PFSK-1 (cell line): ENCODE data around the gene MAP2.

Source experiments
- FOXP2 ChIP-seq: optimal IDR thresholded peaks from 2 replicates; pipeline ENCODE3; 2011; ENCODE audit warnings: borderline replicate concordance, control low read depth, inconsistent platforms; ENCODE audit not compliant: insufficient read depth; ENCODE audit errors: extremely low read length, extremely low read depth
- POLR2AphosphoS5 ChIP-seq: IDR thresholded peaks from 2 replicates; pipeline ENCODE4 v1.6.1; 2012; ENCODE audit warnings: low read depth, mild to moderate bottlenecking, control low read depth, low read length, moderate library complexity
- SIN3A ChIP-seq: IDR thresholded peaks from 2 replicates; pipeline ENCODE4 v1.6.1; 2012; ENCODE audit warnings: mild to moderate bottlenecking, low read length, moderate library complexity, borderline replicate concordance; ENCODE audit not compliant: insufficient read depth
- TAF1 ChIP-seq: IDR thresholded peaks from 2 replicates; pipeline ENCODE4 v1.6.1; 2012; ENCODE audit warnings: low read length, control low read depth, borderline replicate concordance; ENCODE audit not compliant: insufficient read depth
- TF ChIP-seq, protein P1 (sequence below), 2 experiments: IDR thresholded peaks; 2 replicates each; pipeline versions ENCODE4 v1.6.1 to v1.8.0; 2011 to 2012; ENCODE audit warnings: low read depth in 2 of 2, low read length in 2 of 2, control low read depth in 1 of 2, inconsistent platforms in 1 of 2, mild to moderate bottlenecking in 1 of 2, moderate library complexity in 1 of 2; ENCODE audit not compliant: insufficient read depth in 1 of 2

MAP2 gene

DNA sequence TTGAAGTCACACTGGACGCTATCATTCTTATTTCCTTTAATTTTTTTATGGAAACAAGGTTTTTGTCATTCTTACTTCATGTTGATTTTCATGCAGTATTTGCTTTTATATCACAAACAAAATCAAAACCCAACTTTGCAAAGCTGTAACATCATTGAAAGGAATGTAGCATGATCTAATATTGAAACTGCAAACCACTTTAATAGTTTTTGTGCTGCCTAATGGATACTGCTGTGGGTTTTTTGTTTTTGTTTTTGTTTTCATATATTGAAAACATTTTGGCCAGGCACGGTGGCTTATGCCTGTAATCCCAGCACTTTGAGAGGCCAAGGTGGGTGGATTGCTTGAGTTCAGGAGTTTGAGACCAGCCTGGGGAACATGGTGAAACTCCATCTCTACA lies 81.6 kb downstream of the MAP2 start:
- TF ChIP-seq, protein P1, sequence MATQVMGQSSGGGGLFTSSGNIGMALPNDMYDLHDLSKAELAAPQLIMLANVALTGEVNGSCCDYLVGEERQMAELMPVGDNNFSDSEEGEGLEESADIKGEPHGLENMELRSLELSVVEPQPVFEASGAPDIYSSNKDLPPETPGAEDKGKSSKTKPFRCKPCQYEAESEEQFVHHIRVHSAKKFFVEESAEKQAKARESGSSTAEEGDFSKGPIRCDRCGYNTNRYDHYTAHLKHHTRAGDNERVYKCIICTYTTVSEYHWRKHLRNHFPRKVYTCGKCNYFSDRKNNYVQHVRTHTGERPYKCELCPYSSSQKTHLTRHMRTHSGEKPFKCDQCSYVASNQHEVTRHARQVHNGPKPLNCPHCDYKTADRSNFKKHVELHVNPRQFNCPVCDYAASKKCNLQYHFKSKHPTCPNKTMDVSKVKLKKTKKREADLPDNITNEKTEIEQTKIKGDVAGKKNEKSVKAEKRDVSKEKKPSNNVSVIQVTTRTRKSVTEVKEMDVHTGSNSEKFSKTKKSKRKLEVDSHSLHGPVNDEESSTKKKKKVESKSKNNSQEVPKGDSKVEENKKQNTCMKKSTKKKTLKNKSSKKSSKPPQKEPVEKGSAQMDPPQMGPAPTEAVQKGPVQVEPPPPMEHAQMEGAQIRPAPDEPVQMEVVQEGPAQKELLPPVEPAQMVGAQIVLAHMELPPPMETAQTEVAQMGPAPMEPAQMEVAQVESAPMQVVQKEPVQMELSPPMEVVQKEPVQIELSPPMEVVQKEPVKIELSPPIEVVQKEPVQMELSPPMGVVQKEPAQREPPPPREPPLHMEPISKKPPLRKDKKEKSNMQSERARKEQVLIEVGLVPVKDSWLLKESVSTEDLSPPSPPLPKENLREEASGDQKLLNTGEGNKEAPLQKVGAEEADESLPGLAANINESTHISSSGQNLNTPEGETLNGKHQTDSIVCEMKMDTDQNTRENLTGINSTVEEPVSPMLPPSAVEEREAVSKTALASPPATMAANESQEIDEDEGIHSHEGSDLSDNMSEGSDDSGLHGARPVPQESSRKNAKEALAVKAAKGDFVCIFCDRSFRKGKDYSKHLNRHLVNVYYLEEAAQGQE (IDR thresholded peaks at IDR 0.05; ENCODE audit: insufficient read depth in 1 of 2, low read depth in 2 of 2, low read length in 2 of 2): no peak
- TF ChIP-seq FOXP2 (no peak), TAF1 (no peak), SIN3A (no peak), POLR2AphosphoS5 (no peak)

DNA sequence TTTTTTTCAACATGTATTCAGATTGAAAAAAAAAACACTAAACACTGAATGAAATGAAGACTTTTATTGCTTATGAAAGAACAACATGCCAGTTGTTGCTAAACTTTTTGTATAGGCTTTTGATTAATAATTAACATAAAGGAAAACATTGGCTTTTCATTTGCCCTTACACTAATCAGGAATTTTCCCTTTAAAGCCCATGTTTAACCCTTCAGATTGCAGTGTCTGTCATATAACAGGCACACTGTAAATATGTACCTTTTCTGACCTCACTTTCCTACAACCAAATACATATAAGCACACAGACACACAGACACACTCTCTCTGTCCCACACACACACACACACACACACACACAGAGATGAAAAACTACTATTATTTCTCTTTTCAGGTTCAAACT lies 84.4 kb downstream of the MAP2 start:
- no peak for TF ChIP-seq POLR2AphosphoS5

DNA sequence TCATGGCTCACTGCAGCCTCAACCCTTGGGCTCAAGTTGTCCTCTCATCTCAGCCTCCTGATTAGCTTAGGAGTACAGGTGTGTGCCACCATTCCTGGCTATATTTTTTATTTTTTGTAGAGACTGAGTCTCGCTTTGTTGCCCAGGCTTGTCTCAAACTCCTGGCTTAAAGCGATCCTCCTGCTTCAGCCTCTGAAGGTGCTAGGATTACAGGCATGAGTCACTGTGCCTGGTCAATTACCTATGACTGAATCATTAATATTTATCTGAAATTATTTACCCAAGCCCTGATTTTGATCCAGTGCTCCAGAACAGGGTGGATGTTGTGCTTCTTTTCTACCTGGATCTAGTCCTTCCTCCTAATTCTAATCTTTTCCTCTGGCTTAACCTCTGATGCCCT lies 87.8 kb downstream of the MAP2 start:
- TF ChIP-seq TAF1 (no peak), FOXP2 (no peak), POLR2AphosphoS5 (no peak), SIN3A (no peak)
- TF ChIP-seq, protein P1 (IDR thresholded peaks at IDR 0.05; ENCODE audit: insufficient read depth in 1 of 2, low read depth in 2 of 2, low read length in 2 of 2): no peak

DNA sequence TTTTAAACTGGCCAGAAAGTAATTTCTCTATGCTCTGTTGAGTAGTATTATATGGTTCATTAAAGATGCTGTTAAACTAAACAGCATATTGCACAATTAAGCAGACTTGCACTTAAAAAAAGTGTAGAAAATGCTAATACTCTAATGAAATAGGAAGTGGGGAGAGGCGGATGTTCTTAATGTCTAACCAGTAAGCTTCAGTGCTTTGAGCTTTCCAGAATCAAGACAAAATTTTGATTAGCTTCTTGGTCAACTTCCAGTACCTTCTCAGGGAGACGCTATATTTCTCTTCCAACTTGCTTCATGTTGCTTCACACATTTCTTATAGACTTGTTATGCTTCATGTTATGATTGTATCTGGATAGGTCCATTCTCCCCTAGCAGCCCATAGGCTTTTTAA lies 89.1 kb downstream of the MAP2 start:
- no peak for TF ChIP-seq SIN3A
- TF ChIP-seq POLR2AphosphoS5: no peak
- no peak for TF ChIP-seq FOXP2

DNA sequence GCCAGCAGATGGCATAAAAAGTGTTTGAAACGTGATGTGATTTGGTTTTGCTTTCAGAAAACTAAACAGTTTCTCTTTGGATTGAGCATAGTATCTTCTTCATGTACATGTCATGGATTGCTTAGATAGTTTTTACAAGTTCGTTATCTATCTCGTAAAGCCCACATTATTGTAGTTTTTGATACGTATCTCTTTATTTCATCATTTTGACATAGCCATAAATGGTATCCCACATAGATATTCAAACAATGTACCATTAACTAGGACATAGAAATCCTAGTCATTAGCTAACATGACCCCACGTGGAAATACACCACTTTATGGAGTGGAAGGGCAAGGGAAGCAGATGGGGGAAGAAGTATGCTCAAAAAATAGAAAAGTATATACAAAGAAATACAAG lies 93.6 kb downstream of the MAP2 start:
- no peak for TF ChIP-seq SIN3A
- TF ChIP-seq, protein P1 (IDR thresholded peaks at IDR 0.05; ENCODE audit: insufficient read depth in 1 of 2, low read depth in 2 of 2, low read length in 2 of 2): no peak
- no peak for TF ChIP-seq FOXP2
- TF ChIP-seq POLR2AphosphoS5: no peak
- no peak for TF ChIP-seq TAF1

DNA sequence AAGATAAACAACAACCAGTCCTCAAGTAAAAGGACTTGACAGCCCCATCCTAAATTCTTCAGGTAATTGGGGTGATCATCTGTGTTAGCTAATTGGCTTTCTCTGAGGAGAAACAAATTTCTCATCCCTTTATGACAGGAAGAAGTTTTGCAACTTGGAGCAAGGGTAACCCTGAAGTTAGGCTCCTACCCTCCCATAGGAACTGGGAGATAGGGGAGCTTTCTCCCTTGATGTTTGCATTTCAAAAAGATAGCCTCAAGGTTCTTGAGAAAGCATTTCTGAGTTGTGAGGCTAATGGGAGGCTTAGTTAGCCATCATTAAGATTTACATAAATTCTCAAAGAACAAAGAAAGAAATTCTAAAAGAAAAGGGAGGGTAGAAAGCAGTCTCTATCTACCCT lies 95.4 kb downstream of the MAP2 start:
- no peak for TF ChIP-seq TAF1
- no peak for TF ChIP-seq FOXP2
- TF ChIP-seq, protein P1 (IDR thresholded peaks at IDR 0.05; ENCODE audit: insufficient read depth in 1 of 2, low read depth in 2 of 2, low read length in 2 of 2): no peak
- no peak for TF ChIP-seq POLR2AphosphoS5
- no peak for TF ChIP-seq SIN3A
